Subcutaneous abdominal adipose tissue (tissue), 5 donors: ENCODE measurements around the gene MSANTD4.
A peak's percentile ranks its signal among the peaks of the same experiment; 100 is the strongest.

ENCODE experiments used
- H3K27ac ChIP-seq: one replicate; pipeline ENCODE4 v1.7.0; 2013; ENCODE audit warnings: low read depth, mild to moderate bottlenecking, inconsistent platforms, low read length, moderate library complexity
- H3K27me3 ChIP-seq, 5 donors: one replicate each; pipeline ENCODE4 v1.7.0; 2013; ENCODE audit warnings: low read length in 5 of 5, inconsistent platforms in 1 of 5; ENCODE audit not compliant: control insufficient read depth in 5 of 5, insufficient read depth in 4 of 5
- H3K36me3 ChIP-seq, 5 donors: one replicate each; pipeline ENCODE4 v1.7.0; 2013; ENCODE audit warnings: low read length in 5 of 5; ENCODE audit not compliant: control insufficient read depth in 5 of 5, insufficient read depth in 5 of 5
- H3K4me1 ChIP-seq, 5 donors: one replicate each; pipeline ENCODE4 v1.7.0; 2013; ENCODE audit warnings: low read length in 5 of 5, mild to moderate bottlenecking in 3 of 5, moderate library complexity in 1 of 5; ENCODE audit not compliant: control insufficient read depth in 5 of 5, insufficient read depth in 5 of 5
- H3K4me3 ChIP-seq, 5 donors: one replicate each; pipeline ENCODE4 v1.7.0; 2013; ENCODE audit warnings: low read length in 5 of 5, low read depth in 1 of 5
- H3K9ac ChIP-seq, 5 donors: one replicate each; pipeline ENCODE4 v1.7.0; 2013; ENCODE audit warnings: low read length in 5 of 5, mild to moderate bottlenecking in 4 of 5, moderate library complexity in 3 of 5
- H3K9me3 ChIP-seq, 5 donors: one replicate each; pipeline ENCODE4 v1.7.0; 2013; ENCODE audit warnings: low read length in 5 of 5; ENCODE audit not compliant: control insufficient read depth in 5 of 5
- donor health status: healthy.
- donor health status: healthy.
- donor health status: healthy.
- donor health status: healthy.
- donor health status: healthy.

MSANTD4 gene

GRCh38 chr11:105979997-105980703, 41.9 kb downstream of the MSANTD4 start:
- Histone ChIP-seq H3K9me3 (peaks cover 0 to 2% (median 0%) of the 10 kb centered on the region in 5 donors), H3K36me3 (no peaks in the 10 kb centered on the region), H3K4me1 (no peaks in the 10 kb centered on the region), H3K9ac (no peak overlapping the region), H3K27ac (no peak overlapping the region), H3K4me3 (no peak overlapping the region), H3K27me3 (no peaks in the 10 kb centered on the region)

DNA sequence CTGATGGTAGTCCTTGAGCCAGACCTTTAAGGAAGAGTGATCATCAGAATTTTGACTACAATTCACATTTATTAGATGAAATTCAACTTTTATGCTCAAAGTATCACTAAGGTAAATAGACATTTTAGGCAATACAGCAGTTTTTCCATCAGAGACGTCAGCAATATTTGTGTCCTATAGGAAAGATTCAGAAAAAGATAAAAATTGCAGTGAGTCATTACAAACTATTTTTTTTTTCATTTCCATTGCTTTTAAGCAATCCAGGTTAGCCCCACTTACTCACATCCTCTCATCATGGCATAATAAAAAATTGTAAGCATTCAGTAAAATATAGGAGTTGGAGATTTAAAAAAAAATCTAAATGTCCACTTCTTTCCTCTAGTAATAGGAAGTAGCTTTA, 46.9 kb downstream of the MSANTD4 start:
- Histone ChIP-seq H3K4me3 (no peak overlapping the region), H3K27me3 (no peaks in the 10 kb centered on the region), H3K9ac (no peak overlapping the region), H3K4me1 (no peaks in the 10 kb centered on the region), H3K36me3 (no peaks in the 10 kb centered on the region), H3K27ac (no peak overlapping the region), H3K9me3 (peaks cover 0 to 2% (median 0%) of the 10 kb centered on the region in 5 donors)

GRCh38 chr11:105969756-105970155, 52.3 kb downstream of the MSANTD4 start:
- Histone ChIP-seq H3K36me3 (no peaks in the 10 kb centered on the region), H3K9me3 (no peaks in the 10 kb centered on the region), H3K9ac (no peak overlapping the region), H3K4me3 (no peak overlapping the region), H3K4me1 (no peaks in the 10 kb centered on the region), H3K27ac (no peak overlapping the region), H3K27me3 (no peaks in the 10 kb centered on the region)

DNA sequence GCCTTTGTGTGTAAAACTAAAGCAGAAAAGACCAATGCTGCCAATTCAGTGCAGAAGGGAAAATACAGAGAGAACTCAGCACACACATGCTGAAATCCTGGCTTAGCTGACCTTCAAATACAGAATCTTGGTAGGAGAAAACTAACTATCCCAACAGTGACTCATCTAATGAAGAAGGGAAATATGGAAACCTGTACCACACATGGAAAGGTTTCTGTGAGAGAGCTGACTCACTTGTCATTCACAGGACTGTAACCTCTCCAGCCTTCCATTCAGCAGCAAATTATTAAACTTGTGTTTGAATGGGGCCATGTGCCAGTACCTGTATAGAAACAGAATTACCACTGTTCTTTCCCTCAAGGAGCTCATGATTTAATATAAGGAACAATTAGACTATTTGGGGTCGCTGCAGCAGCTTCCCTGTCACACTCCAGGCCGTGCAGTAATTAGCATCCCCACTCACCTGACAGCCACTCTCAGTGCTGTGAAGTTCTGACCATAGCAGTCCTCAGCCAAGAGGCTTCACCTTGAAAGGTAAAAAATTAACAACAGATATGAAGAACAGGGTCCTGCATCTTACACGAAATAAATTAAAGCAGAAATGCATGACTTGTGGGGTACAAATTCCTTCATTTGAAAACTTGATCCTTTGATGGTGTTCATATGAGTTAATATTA, 53.9 kb downstream of the MSANTD4 start:
- H3K9me3 ChIP-seq: no peaks in the 10 kb centered on the region
- H3K4me1 ChIP-seq: no peaks in the 10 kb centered on the region
- H3K27ac ChIP-seq: no peak overlapping the region
- H3K27me3 ChIP-seq: no peaks in the 10 kb centered on the region
- H3K36me3 ChIP-seq: no peaks in the 10 kb centered on the region
- no peak overlapping the region for H3K4me3 ChIP-seq
- H3K9ac ChIP-seq: no peak overlapping the region

GRCh38 chr11:105960252-105961245, 61.5 kb downstream of the MSANTD4 start:
- Histone ChIP-seq H3K9me3 (peaks cover 0 to 3% (median 0%) of the 10 kb centered on the region in 5 donors), H3K4me3 (no peak overlapping the region), H3K36me3 (no peaks in the 10 kb centered on the region), H3K4me1 (peaks cover 0 to 2% (median 0%) of the 10 kb centered on the region in 5 donors), H3K27me3 (no peaks in the 10 kb centered on the region), H3K27ac (no peak overlapping the region), H3K9ac (peak overlapping the region in 1 of 5 donors; percentile 52)
